ENCODE measurements around the gene TYK2. TPM values are rescaled to one million over a fixed set of nuclear protein-coding genes. Genes with fewer than 3 reads are reported as not detected.

TYK2 gene
- total RNA-seq, 2 experiments from 2014 or later = 191 to 199 TPM

DNA sequence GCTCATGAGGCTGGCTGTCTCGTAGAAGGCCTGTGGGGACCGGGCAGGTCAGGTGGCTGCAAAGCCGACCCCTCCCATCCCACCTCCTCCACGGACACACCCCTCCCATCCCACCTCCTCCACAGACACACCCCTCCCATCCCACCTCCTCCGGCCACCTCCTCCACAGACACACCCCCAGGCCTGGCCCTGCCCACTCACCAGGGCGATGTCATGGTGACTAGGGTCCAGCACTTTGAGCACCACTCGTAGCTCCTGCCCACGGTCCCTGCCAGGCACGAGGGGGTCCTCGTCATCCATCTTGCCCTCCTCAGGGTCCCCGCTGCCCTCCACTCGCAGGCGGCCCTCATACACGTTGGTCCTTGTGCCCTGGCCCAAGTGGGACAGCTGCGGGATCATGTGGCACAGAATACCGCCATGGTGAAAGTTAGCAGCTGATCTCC lies 18.8 kb downstream of the TYK2 start:
- ChIA-PET POLR2A (no interaction called here), CTCF (no interaction called here)

GRCh38 chr19:10356431-10356830 lies 23.9 kb downstream of the TYK2 start:
- ChIA-PET CTCF (no interaction called here), POLR2A (interaction anchor here (0.5 kb wide), 1 partner anchor 107 kb away, joined by 8 read pairs; no protein-coding TSS in a partner anchor)

DNA sequence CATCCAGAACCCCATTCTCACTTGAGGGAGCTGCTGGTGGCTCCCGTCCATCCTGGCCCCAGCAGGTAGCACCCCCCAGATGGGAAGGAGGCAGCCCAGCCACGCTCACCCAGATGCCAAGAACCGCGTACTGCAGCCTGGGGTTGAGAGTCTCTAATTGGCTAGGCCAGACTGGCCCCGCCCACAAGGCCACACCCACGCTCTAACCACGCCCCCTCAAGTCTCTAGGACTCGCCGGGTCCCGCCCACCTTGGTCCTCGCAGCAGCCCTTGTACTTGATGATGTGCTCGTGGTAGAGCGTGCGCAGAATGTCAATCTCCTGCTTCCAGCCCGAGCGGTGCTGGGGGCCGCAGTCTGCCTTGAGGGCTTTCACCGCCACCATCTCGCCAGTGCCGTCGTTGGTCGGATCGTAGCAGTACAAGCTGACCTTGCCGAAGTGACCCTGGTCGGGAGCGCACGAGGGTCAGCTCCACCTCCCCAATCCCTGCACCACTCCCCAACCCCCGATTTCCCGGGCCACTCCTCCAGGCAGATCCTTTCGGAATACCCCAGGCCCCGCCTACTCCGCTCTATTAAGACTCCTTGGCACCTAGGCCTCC lies 26.5 kb downstream of the TYK2 start:
- ChIA-PET POLR2A (no interaction called here), CTCF (interaction anchor here (1.0 kb wide), 1 partner anchor 95 kb away, joined by 5 read pairs; no protein-coding TSS in a partner anchor)

DNA sequence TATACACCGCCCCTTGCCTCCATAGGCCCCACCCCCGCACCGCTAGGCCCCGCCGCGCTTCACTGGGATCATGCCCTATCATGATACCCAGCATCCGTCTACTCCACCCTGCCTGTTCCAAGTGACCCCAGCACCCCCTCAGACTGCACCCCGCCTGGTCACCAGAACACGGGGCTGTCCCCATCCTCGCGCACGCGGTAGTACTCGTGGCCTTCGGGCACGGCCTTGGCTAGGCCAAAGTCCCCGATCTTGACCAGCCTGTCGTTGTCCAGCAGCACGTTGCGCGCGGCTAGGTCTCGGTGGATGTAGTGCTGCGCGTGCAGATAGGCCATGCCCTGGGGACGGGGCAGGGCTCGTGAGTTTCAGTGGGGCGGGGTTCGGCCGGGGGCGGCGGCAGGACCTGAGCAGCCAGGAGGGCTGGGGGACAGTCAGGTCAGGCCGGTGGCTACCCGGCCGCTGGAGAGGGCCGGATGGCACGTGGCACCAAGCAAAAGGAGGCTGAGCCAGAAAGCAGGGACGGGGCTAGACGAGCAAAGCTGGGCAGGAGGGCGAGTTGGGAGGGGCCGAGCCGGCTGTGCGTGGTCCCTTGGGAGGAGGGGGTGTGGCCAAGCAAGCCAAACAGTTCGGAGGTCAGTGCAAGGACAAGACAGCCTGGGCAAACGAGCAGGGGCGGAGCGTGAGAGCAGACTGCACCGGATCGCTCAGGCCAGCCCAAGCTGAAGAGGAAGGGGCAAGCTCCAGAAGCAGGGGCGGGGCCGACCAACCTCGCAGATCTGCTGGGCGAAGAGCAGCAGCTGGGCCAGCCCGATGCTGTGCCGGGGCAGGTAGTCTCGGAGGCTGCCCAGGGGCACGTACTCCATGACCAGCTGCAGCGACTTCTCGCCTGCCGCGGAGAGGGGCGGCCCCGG lies 27.4 kb downstream of the TYK2 start:
- CTCF ChIA-PET = no interaction called here
- POLR2A ChIA-PET = no interaction called here

- POLR2A ChIA-PET = no interaction called here
- CTCF ChIA-PET = no interaction called here
Measured at GRCh38 chr19:10346509-10346908, 33.9 kb downstream of the TYK2 start.

DNA sequence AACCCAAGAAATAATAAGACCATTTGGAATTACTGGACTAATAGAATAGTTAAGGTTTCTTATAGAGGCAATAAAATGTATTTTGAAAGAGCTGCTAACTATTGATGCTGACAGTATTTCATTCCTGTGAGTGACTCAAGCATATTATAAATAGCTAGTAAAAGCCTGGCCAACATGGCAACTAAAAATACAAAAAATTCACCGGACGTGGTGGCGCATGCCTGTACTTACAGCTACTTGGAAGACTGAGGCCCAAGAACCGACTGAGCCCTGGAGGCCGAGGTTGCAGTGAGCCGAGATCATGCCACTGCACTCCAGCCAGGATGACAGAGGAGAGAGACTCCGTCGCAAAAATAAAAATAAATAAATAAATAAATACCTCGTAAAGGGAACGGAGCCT lies 35.6 kb downstream of the TYK2 start:
- ChIA-PET POLR2A (no interaction called here), CTCF (interaction anchor here (1.2 kb wide), 1 partner anchor 86 kb away, joined by 4 read pairs; no protein-coding TSS in a partner anchor)

DNA sequence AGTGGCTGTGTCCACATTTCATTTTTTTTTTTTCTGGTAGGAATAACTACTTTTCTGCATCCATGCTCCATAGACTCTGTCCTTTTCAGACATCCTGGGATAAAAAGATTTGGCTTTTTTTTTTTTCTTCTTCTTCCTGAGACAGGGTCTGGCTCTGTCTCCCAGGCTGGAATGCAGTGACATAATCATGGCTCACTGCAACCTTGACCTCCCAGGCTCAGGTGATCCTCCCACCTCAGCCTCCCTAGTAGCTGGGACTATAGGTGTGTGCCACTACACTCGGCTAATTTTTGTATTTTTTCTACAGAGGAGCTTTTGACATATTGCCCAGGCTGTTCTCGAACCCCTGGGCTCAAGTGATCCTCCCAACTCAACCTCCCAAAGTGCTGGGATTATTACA lies 36.9 kb downstream of the TYK2 start:
- ChIA-PET CTCF (interaction anchor here (0.5 kb wide), 1 partner anchor 27 kb away, joined by 4 read pairs; no protein-coding TSS in a partner anchor), POLR2A (no interaction called here)

DNA sequence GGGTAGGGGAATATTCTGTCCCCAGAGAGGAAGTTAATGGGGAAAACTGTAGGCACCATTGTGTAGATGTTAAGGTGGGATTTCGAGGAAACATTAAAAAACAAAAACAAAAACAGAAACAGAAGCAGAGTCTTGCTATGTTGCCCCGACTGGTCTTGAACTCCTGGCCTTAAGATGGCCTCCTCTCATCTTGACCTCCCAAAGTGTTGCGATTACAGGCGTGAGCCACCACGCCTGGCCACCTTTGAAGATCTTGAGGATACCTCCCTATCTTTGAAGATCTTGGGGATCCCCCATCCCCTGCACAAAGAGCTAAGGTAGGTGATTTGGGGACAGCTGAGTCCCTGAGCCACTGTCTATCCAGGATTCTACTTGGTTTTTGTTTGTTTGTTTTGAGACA lies 40.4 kb downstream of the TYK2 start:
- POLR2A ChIA-PET = interaction anchor here (0.6 kb wide), 1 partner anchor 57 kb away, joined by 3 read pairs; no protein-coding TSS in a partner anchor
- CTCF ChIA-PET = interaction anchor here (1.2 to 1.4 kb wide), 2 partner anchors 9 to 67 kb away, joined by 3 to 5 read pairs; no protein-coding TSS in a partner anchor

DNA sequence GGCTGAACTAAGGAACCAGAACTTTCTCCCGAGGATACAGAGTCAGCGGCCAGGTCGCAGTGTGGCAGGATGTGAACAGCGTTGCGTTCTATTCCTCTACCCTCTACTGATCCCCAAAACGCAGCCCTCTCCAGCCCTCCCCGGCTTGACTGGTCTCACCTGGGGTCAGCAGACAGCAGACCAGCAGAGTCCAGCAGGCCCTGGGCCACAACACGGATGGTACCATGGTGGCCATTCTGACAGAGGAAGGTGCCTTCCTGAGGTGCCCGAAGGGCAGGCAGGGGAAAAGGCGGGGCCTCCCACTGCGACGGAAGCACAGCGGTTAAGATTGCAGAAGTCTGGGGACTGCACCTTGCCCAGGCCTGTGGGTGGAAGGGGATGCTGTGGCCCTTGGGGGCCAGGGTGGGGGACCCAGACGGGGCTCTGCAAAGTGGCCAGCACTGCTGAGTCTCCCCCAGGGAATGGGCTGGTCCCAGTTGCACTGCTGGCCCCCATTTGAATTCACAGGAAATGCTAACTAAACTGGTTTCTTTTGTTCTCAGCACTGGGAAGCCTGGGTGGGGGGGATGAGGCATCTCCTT lies 40.9 kb downstream of the TYK2 start, which contains the start of gene ICAM3:
TSS of gene ICAM3 (minus strand) at position 245 of the 581 bp plus-strand sequence. CDS start at position 235, 10 bp downstream.
- CTCF ChIA-PET = interaction anchor here (1.4 kb wide), 1 partner anchor 8 kb away, joined by 5 read pairs; no protein-coding TSS in a partner anchor
- POLR2A ChIA-PET = interaction anchor here (0.6 kb wide), 1 partner anchor 56 kb away, joined by 3 read pairs; no protein-coding TSS in a partner anchor

GRCh38 chr19:10338940-10339339 lies 41.4 kb downstream of the TYK2 start:
- CTCF ChIA-PET = interaction anchor here (0.6 kb wide), 1 partner anchor 35 kb away, joined by 4 read pairs; no protein-coding TSS in a partner anchor

GRCh38 chr19:10336725-10337124 lies 43.6 kb downstream of the TYK2 start:
- POLR2A ChIA-PET = interaction anchor here (0.6 kb wide), 1 partner anchor 254 kb away, joined by 6 read pairs; no protein-coding TSS in a partner anchor
- CTCF ChIA-PET = interaction anchor here (0.6 to 1.6 kb wide), 3 partner anchors 66 to 167 kb away, joined by 3 to 4 read pairs (median 3); partner anchors contain the start of gene ICAM1

More at GRCh38 chr19:10338940-10339339, 41.4 kb downstream of the TYK2 start:
- POLR2A ChIA-PET = no interaction called here

- CTCF ChIA-PET = interaction anchor here (1.6 kb wide), 1 partner anchor 64 kb away, joined by 4 read pairs; the partner anchor contains the start of gene ICAM1
- POLR2A ChIA-PET = no interaction called here
Measured at GRCh38 chr19:10335352-10335985, 44.9 kb downstream of the TYK2 start.

DNA sequence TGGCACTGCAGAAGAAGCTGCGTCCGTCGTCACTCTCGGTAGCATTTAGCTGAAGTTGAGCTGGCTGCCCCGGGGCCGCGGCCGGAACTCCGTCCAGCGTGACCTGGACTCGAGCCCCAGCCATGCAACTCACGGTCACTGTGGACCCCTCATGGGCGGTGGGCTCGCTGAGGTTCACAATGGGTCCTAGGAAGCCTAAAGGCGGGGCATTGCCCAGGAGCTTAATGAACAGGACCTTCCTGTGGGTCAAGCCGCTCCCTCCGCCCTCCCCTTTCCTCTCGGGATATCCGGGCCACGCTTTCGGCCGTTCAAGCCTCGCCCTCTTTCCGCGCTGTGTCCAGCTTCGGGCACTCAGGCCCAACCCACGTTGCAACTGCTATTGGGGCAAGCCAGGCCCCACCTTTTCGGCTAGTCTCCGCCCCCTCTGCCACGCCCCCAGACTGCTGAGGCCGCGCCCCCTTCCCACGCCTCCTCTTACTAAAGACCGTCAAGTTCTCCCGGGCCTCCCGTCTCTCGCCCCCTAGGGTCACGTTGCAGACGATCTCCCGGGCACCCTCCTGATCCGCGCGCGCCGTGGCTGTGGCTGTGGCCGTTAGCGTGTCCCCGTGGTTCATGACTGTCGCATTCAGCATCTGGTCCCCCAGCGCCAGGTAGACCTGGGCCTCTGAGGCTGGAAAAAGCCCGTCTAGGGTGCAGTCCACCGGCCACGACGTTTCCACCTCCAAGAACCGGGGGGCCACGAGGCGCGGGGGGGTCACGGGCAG lies 45.6 kb downstream of the TYK2 start:
- CTCF ChIA-PET = interaction anchor here (1.4 to 1.8 kb wide), 3 partner anchors 56 to 76 kb away, joined by 4 to 10 read pairs (median 5); no protein-coding TSS in a partner anchor
- POLR2A ChIA-PET = interaction anchor here (0.6 to 2.2 kb wide), 4 partner anchors 45 to 200 kb away, joined by 3 to 17 read pairs (median 6); partner anchors contain the start of genes ICAM1 and TYK2

- POLR2A ChIA-PET = interaction anchor here (0.6 to 2.2 kb wide), 7 partner anchors 13 to 199 kb away, joined by 3 to 17 read pairs (median 4); partner anchors contain the start of genes ICAM1, ICAM5 and TYK2
Measured at GRCh38 chr19:10333758-10334587, 46.4 kb downstream of the TYK2 start.

GRCh38 chr19:10332965-10333757 lies 47.2 kb downstream of the TYK2 start, which contains the start of gene RAVER1:
Gene RAVER1 (minus strand): TSS chr19:10333529. CDS start chr19:10333507, 22 bp downstream.
- ChIA-PET CTCF (interaction anchor here (0.6 to 1.8 kb wide), 7 partner anchors 56 to 242 kb away, joined by 3 to 10 read pairs (median 3); no protein-coding TSS in a partner anchor), POLR2A (interaction anchor here (0.6 to 2.2 kb wide), 7 partner anchors 13 to 62 kb away, joined by 3 to 17 read pairs (median 7); partner anchors contain the start of genes ICAM1, ICAM5 and TYK2)

More at GRCh38 chr19:10333758-10334587, 46.4 kb downstream of the TYK2 start:
- CTCF ChIA-PET = interaction anchor here (0.6 to 1.8 kb wide), 7 partner anchors 55 to 243 kb away, joined by 3 to 10 read pairs (median 3); no protein-coding TSS in a partner anchor

Measured in activated CD8-positive, alpha-beta memory T cell treated with anti-CD3 and anti-CD28 coated beads for 36 hours (primary cell).